Stimulated activated CD4-positive, alpha-beta T cell treated with anti-CD3 and anti-CD28 coated beads, Interleukin-1b, Interleukin-23, amount 100 ng/mL, for 4 hours (primary cell): ENCODE results near the gene CHRNA1.
"Not testable (repeated sequence)": the region's sequence is repeated elsewhere in the genome, so short reads cannot be mapped to it uniquely, and the experiment has no call there.

Source experiments
- DNase-seq, 2 donors: peaks; one replicate each; pipeline ENCODE4 v3.0.0-alpha.2; 2020; ENCODE audit warnings: low read depth in 2 of 2

CHRNA1 gene

DNA sequence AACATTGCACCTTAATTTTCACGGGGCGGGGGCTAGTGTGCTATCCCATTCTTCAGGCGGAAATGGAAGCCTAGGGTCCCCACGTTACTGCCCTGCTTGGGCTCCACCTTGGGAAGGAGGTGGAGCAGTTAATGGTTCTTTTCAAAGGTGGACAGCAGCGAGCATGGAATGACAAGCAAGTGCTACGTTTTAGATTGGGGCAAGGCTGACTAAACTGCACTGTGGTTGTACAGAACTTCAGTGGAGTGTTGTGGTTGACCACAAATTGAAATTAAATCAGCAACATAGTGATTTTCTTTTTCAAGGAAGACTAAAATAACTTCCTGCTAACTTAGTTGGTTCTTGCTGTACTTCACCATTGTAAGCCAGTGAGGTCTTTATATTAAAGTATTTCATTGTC is 47.0 kb downstream of the CHRNA1 start:
- no peak for DNase-seq

DNA sequence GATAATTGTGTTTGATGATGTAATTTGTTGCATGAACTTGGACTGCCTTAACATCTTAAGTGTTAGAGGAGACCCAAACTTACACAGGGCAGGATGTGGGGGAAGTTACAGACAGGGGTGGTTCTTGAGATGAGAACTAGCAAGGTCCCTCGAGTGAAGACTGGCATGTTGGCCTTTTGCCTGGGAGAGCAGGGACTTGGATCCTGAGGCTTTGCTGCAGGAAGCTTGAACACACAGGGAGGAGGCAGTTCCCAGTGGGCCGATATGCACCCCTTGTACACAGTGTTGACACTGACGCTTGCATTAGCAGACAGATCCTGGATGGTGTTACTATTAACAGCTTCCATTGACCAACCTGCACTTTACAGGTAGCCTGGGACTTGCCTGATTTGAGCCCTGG is 47.5 kb downstream of the CHRNA1 start:
- no peak for DNase-seq

DNA sequence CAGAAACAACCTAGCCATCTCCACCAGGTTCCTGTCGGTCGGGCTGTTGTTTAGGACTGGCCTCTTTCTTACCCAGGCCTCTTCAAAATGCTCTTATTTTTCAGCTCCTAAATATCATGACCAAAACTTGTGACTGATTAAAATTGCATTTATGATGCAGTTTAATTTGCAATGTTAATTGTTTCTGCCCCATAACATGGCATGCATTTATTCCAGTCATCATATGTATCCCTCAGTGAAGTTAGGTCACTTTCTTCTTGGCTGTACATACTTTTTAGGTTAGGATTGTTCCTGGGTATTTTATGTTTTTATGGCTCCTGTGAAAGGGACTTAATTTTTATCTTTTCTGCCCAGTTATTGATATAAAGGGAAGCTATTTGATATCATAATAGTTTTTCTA is 50.6 kb downstream of the CHRNA1 start:
- no peak for DNase-seq

GRCh38 chr2:174711206-174711605 is 53.1 kb downstream of the CHRNA1 start:
- no peak for DNase-seq

DNA sequence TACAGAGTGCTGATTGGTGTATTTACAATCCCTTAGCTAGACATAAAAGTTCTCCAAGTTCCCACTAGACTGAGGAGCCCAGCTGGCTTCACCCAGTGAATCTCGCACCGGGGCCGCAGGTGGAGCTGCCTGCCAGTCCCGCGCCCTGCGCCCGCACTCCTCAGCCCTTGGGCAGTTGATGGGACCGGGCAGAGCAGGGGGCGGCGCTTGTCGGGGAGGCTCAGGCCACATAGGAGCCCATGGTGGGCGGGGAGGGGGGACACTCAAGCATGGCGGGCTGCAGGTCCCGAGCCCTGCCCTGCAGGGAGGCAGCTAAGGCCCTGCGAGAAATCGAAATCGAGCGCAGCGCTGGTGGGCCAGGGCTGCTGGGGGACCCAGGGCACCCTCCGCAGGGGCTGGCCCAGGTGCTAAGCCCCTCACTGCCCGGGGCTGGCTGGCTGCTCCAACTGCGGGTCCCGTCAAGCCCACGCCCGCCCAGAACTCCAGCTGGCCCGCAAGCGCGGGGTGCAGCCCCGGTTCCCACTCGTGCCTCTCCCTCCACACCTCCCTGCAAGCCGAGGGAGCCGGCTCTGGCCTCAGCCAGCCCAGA is 54.8 kb downstream of the CHRNA1 start:
- DNase-seq: not testable (repeated sequence)

- DNase-seq: no peak
These were observed 55.6 kb downstream of the CHRNA1 start for GRCh38 chr2:174708713-174709112.

- no peak for DNase-seq
These were observed 59.0 kb downstream of the CHRNA1 start for GRCh38 chr2:174705321-174705720.

- no peak for DNase-seq
These were observed 59.6 kb downstream of the CHRNA1 start for GRCh38 chr2:174704642-174705041.

DNA sequence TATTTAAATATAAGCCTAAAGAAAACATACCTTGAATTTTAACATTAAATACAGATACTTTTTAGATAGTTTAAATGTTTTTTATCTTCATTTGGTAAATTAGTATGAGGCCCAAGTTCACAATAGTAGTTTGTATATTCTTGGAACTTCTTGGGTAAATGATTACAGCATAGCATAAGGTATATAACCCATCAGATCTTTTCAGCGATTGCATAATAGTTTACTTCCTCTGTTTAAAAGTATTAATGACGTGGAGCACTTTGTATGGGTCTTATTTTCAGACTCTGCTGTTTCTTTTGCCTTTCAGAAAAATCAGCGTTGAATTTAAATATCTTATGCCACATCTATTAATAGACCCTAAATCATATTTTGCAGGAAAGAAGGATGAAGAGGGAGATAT is 60.2 kb downstream of the CHRNA1 start:
- DNase-seq: no peak

DNA sequence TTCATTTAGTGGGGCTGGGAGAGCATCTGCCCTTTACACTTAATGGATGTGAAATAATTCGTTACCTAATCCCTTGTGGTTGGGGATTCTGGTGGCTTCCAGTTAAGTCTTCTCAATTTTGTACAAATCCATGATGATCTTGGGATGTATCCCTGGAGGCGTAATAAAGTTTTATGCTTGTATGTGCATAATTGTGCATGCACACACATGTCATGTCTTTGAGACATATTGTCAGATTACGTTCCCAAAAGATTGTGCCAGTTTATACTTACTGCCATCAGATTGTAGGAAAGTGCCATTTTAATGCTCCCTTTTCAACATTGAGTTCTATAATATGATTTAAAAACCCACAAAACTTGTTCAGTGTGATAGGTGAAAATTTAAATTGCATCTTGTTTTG is 60.8 kb downstream of the CHRNA1 start:
- no peak for DNase-seq

DNA sequence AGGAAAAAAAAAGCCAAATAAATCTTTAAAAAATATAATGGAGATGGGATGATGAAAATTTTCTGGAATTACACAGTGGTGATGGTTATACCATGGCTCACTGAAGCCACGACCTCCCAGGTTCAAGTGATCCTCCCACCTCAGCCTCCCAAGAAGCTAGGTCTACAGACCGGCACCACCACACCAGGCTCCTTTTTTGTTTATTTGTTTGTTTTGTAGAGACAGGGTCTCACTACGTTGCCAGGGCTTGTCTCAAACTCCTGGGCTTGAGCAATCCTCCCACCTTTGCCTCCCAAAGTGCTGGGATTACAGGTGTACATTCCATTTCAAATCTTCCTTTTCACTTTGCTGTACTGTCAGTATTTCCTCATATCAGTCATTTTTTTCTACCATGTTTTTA is 61.7 kb downstream of the CHRNA1 start:
- DNase-seq: no peak

- DNase-seq: peak in 1 of 2 donors; percentile 38
These were observed 64.1 kb downstream of the CHRNA1 start for GRCh38 chr2:174699993-174700766.
